HG03565 (cell line): ENCODE data around the gene CPLX1.
"Not testable (repeated sequence)": the region's sequence is repeated elsewhere in the genome, so short reads cannot be mapped to it uniquely, and the experiment has no call there.

Source experiments
- ATAC-seq: cut with Tn5 transposase; IDR thresholded peaks from one replicate; pipeline ENCODE4 v1.9.1; 2021; ENCODE audit warnings: mild to moderate bottlenecking, moderate library complexity; ENCODE audit not compliant: unreplicated experiment

CPLX1 gene

GRCh38 chr4:740656-741282, 85.2 kb downstream of the CPLX1 start:
- ATAC-seq = no peak

DNA sequence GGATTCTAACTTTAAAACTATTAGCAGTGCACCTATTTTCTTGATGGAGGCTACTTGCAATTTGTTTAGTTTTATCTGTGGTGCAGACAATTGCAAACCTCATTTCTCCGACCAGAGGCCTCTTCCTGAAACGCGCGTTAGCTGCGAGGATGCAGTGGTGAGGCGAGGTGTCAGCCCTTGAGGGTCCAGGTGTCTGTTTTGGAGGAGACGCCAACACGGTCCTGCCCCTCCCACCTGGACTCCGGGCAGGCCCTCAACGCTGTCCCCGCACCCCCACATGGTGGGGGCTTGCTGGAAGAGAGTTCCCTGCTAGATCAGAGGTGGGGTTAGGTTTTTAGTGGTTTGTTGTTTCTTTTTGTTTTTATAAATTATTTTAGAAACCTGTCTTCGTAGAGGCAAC, 85.9 kb downstream of the CPLX1 start:
- no peak for ATAC-seq

DNA sequence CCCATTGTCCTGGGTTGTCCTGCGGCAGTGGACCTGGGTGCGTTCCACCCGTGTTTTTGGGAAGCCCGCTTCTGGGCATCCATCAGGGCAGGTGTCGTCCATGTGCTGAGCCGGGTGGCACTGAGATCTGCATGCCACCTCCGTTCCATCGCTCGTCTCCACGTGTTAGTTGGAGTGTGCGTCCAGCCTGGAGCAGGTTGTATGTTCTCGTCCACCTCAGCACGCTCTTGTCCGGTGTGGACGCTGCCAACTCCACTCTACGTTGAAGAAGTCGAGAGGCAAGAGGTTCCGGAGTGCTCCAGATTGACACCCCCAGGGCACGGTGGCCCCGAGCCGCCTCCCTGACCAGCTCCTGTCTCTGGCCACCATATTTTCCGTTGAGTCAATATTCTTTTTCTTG, 86.4 kb downstream of the CPLX1 start:
- no peak for ATAC-seq

- no peak for ATAC-seq
These were observed 87.1 kb downstream of the CPLX1 start for GRCh38 chr4:738781-739280.

DNA sequence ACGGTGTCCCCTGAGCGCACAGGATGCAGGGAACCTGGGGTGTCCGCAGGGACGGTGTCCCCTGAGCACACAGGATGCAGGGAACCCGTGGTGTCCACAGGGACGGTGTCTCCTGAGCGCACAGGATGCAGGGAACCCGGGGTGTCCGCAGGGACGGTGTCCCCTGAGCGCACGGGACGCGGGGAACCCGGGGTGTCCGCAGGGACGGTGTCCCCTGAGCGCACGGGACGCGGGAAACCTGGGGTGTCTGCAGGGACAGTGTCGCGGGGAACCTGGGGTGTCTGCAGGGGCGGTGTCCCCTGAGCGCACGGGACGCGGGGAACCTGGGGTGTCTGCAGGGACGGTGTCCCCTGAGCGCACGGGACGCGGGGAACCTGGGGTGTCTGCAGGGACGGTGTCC, 89.4 kb downstream of the CPLX1 start:
- ATAC-seq = not testable (repeated sequence)

DNA sequence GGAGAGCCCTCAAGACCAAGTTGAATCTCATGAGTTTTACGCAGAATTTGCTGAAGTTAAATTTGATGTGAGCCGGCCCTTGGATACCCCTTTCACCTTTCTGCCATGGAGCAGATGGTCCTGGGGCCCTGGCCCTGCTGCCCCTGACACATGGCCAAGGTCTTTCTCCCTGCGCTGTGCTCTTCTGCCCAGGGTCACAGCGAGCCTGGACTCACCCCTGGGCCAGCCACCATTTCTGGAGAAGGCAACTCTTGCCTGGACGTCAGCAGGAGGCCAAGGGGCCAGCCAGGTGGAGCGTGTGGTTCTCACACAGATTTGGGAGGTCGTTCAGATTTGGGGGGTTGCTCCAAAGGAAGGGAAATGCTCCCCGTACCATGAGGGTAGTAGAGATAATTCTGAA, 90.3 kb downstream of the CPLX1 start:
- no peak for ATAC-seq
